Measurements from ENCODE around the gene MLH3.

MLH3 gene

GRCh38 chr14:74978416-74978947 is 72.8 kb downstream of the MLH3 start:
- no peak for ATAC-seq (ENCODE audit: insufficient read depth, low read depth)
- no peaks in the 10 kb centered on the region for H4K20me1 ChIP-seq (ENCODE audit: insufficient read depth, low read length)
- TF ChIP-seq EZH2 (IDR thresholded peaks at IDR 0.05; ENCODE audit: borderline replicate concordance, low read depth, low read length, severe bottlenecking) = no peak
- no peaks in the 10 kb centered on the region for H3K79me2 ChIP-seq (ENCODE audit: insufficient read depth, low read length)
- no peak overlapping the region for H3K4me3 ChIP-seq (ENCODE audit: low read depth in 1 of 2, low read length in 2 of 2)
- no peaks in the 10 kb centered on the region for H3K36me3 ChIP-seq (ENCODE audit: insufficient read depth, low read length)
- H3K4me1 ChIP-seq (ENCODE audit: insufficient read depth, low read length) = no peaks in the 10 kb centered on the region
- H2AFZ ChIP-seq (ENCODE audit: low read depth, low read length) = no peak overlapping the region
- H3K9me3 ChIP-seq (ENCODE audit: insufficient read depth, low read length, severe bottlenecking) = no peaks in the 10 kb centered on the region
- H3K4me2 ChIP-seq (ENCODE audit: insufficient read depth, low read length) = no peak overlapping the region
- H3K27ac ChIP-seq (ENCODE audit: low read length) = no peak overlapping the region
- H3K9ac ChIP-seq (ENCODE audit: low read depth, low read length) = no peak overlapping the region
- H3K27me3 ChIP-seq (ENCODE audit: insufficient read depth, low read length, poor library complexity) = no peaks in the 10 kb centered on the region
- no peak for DNase-seq

GRCh38 chr14:74977901-74978385 is 73.3 kb downstream of the MLH3 start:
- DNase-seq (no peak), ATAC-seq (ENCODE audit: insufficient read depth, low read depth) (no peak)
- H3K4me3 ChIP-seq (ENCODE audit: low read depth in 1 of 2, low read length in 2 of 2) = no peak overlapping the region
- TF ChIP-seq CTCF (IDR thresholded peaks at IDR 0.05; ENCODE audit: borderline replicate concordance, extremely low read depth, low read length, poor library complexity, severe bottlenecking) (no peak), EZH2 (IDR thresholded peaks at IDR 0.05; ENCODE audit: borderline replicate concordance, low read depth, low read length, severe bottlenecking) (no peak)
- H3K36me3 ChIP-seq (ENCODE audit: insufficient read depth, low read length) = no peaks in the 10 kb centered on the region
- H3K27ac ChIP-seq (ENCODE audit: low read length) = no peak overlapping the region
- no peaks in the 10 kb centered on the region for H3K79me2 ChIP-seq (ENCODE audit: insufficient read depth, low read length)
- no peak overlapping the region for H3K4me2 ChIP-seq (ENCODE audit: insufficient read depth, low read length)
- H2AFZ ChIP-seq (ENCODE audit: low read depth, low read length) = no peak overlapping the region
- no peaks in the 10 kb centered on the region for H4K20me1 ChIP-seq (ENCODE audit: insufficient read depth, low read length)
- H3K9me3 ChIP-seq (ENCODE audit: insufficient read depth, low read length, severe bottlenecking) = no peaks in the 10 kb centered on the region
- no peak overlapping the region for H3K9ac ChIP-seq (ENCODE audit: low read depth, low read length)
- H3K27me3 ChIP-seq (ENCODE audit: insufficient read depth, low read length, poor library complexity) = no peaks in the 10 kb centered on the region
- H3K4me1 ChIP-seq (ENCODE audit: insufficient read depth, low read length) = no peaks in the 10 kb centered on the region

- no peaks in the 10 kb centered on the region for H3K79me2 ChIP-seq (ENCODE audit: insufficient read depth, low read length)
- H3K27ac ChIP-seq (ENCODE audit: low read length) = no peak overlapping the region
- ATAC-seq (ENCODE audit: insufficient read depth, low read depth) (no peak), DNase-seq (no peak)
- H3K4me2 ChIP-seq (ENCODE audit: insufficient read depth, low read length) = no peak overlapping the region
- no peaks in the 10 kb centered on the region for H3K36me3 ChIP-seq (ENCODE audit: insufficient read depth, low read length)
- no peak for TF ChIP-seq CTCF (IDR thresholded peaks at IDR 0.05; ENCODE audit: borderline replicate concordance, extremely low read depth, low read length, poor library complexity, severe bottlenecking)
- TF ChIP-seq EZH2 (IDR thresholded peaks at IDR 0.05; ENCODE audit: borderline replicate concordance, low read depth, low read length, severe bottlenecking) = no peak
- H4K20me1 ChIP-seq (ENCODE audit: insufficient read depth, low read length) = no peaks in the 10 kb centered on the region
- H3K4me1 ChIP-seq (ENCODE audit: insufficient read depth, low read length) = no peaks in the 10 kb centered on the region
- H3K9ac ChIP-seq (ENCODE audit: low read depth, low read length) = no peak overlapping the region
- no peak overlapping the region for H3K4me3 ChIP-seq (ENCODE audit: low read depth in 1 of 2, low read length in 2 of 2)
- H2AFZ ChIP-seq (ENCODE audit: low read depth, low read length) = no peak overlapping the region
- no peaks in the 10 kb centered on the region for H3K9me3 ChIP-seq (ENCODE audit: insufficient read depth, low read length, severe bottlenecking)
- no peaks in the 10 kb centered on the region for H3K27me3 ChIP-seq (ENCODE audit: insufficient read depth, low read length, poor library complexity)
These were observed 73.9 kb downstream of the MLH3 start for GRCh38 chr14:74977164-74977900.
